Stimulated activated CD4-positive, alpha-beta T cell treated with anti-CD3 and anti-CD28 coated beads, Interleukin-4, amount 100 ng/mL, for 1 hour (primary cell): ENCODE data around the gene GDNF.
"Not testable (repeated sequence)": the region's sequence is repeated elsewhere in the genome, so short reads cannot be mapped to it uniquely, and the experiment has no call there.

Source experiments
- DNase-seq: peaks from one replicate; pipeline ENCODE4 v3.0.0-alpha.2; 2020

The GDNF gene, protein sequence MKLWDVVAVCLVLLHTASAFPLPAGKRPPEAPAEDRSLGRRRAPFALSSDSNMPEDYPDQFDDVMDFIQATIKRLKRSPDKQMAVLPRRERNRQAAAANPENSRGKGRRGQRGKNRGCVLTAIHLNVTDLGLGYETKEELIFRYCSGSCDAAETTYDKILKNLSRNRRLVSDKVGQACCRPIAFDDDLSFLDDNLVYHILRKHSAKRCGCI

DNA sequence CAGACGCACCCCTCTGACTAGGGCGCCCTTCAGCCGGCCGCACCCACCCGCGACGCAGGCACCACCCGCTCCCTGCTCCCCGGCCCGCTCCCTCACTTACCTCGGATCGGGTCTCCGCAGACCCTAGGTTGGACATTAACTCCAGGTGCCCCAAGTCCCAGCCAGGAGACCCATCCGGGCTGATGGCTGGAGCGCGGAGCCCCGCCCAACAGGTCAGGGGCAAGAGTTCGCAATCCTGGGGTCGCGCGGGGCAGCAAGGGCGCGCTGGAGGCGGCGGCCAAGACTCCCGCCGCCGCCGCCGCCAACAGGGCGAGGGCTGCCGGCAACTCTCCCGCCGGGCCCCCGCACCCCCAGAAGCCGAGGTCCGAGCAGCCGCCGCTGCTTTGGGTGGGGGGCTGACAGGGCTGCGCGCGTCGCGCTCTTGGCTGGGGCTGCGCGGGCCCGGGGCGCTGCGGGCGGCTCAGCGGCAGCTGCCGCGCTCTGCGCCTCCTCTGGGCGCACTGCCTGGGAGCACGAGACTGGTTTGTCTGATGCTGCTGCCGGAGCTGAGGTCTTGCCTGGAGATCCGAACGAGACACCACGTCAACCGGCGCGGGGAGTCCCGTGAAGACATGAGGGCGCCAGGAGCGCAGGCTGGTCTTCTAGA lies at the start of gene GDNF:
Gene GDNF, minus strand, starts transcription at position 635 of the 646 bp plus-strand sequence. CDS start 5,245 bp downstream, outside the sequence.
- DNase-seq = no peak

- DNase-seq = no peak
Measured at GRCh38 chr5:37888476-37888875, 48.6 kb upstream of the GDNF start.

- no peak for DNase-seq
Measured at GRCh38 chr5:37886242-37886905, 46.5 kb upstream of the GDNF start.

DNA sequence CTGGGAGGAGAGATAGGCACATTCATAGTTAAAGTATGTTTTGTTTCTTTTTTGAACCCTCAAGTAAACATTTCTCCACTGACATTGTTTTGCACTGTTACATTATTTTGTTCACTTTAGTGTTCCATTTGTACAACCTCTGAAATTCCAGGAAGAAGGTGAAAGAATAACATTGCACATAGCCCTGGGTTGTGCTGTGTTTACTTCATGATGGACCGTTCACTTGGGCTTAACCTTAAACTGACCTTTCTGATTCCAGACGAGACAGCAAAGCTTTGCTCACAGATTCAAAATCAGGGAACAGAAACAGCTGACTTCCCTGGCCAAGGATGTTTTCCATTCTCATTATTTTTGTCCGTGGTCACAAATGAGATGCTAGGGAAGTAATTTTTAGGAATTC lies 42.8 kb upstream of the GDNF start:
- no peak for DNase-seq

DNA sequence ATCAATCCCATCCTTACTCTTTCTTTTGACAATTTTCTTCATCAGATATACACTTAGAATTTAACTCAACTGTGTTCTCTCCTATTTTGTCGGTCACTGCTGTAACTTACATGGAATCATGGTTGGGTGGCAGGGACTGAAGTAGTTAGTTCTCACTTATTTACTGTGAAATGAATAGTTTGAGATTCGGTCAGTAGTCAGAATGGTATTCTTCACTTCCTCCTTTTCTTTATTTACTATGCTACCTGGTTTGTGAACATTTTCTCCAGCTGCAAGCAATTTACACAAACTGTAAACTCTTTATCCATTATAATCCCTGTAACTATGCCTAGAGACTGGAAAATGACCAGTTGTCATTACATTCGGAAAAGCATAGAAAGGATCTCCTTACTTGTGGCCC lies 41.5 kb upstream of the GDNF start:
- DNase-seq = no peak

- no peak for DNase-seq
Measured at GRCh38 chr5:37876943-37877342, 37.1 kb upstream of the GDNF start.

- no peak for DNase-seq
Measured at GRCh38 chr5:37876245-37876644, 36.4 kb upstream of the GDNF start.

DNA sequence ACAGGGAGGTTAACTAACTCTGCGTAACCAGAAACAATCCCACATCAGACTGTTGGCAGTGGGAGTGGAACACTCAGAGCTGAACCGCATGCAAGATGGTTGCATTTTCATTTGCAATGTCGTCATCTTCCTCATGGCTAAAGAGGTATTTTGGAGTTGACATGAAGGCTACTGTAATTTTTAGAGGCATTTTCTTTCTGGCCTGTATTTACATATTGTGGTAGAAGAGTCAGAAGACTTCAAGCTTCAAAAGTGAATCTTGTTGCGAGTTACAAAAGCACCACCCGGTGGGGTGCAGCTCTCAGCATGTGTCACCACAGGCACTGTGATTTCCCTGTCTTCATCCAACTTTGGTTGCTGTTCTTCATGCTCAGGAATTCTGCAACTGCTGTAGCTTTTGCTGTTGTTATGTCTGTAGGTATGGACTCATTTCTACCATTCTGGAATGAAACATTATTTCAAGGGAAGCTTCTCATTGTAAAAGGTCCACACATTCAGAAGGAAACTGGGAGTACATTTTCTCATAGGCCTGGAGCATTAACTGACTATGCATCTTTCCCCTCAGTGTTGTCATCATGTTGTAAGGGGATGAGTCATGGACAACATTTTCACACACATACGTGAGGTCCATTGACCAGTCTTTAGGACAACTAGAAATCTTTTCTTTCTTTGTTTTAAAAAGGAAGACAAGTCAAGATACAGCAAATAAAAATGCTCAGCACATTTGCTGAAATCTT lies 35.4 kb upstream of the GDNF start:
- no peak for DNase-seq

- no peak for DNase-seq
Measured at GRCh38 chr5:37873988-37874387, 34.1 kb upstream of the GDNF start.

DNA sequence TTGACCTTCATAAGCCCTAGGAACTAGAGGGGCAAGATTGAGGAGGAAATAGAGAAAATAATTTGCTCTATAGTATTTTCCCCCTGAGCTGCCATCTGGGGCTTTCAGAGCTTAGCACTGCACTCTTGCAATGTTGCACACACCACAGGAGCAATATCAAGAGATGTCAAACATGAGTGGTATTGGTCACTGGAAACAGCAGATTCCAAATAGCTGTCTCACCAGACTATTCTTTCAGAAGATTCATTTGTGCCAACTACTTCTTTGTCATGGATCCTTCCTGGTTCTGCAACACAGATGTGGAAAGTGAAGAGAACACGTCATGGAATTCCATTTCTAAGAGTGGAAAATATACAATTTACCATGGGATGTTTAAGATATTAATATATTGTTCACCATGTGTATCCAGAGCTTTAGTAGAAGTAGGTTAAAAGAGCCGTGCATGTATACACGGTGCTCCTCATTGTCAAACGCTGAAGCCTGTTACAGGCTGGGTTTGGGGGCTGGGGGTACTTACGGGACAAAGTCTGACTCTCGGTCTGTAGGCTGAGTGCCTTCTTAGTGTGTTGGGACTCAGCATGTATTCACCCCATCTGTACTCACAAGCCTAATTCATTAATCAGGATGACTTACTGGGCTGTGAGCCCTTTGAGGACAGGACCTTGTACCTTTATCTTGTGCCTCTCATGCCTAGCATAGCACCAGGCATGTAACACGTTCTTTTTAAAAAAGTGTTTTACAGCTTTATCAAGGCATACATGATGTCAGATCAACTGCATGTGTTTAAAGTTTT lies 31.4 kb upstream of the GDNF start:
- no peak for DNase-seq

DNA sequence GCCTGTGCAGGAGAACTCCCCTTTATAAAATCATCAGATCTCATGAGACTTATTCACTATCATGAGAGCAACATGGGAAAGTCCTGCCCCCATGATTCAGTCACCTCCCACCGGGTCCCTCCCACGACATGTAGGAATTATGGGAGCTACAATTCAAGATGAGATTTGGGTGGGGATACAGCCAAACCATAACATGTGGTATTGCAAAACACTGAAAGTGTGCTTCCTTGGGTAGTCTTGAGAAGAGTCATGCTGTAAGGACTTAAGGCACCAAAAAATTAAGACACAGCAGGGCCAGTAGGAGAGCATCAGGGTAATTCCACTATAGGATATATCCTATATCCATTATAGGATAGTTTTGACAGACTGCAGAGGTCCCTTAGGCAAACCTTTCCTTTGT lies 29.4 kb upstream of the GDNF start:
- DNase-seq = no peak

- DNase-seq = no peak
Measured at GRCh38 chr5:37867654-37868053, 27.8 kb upstream of the GDNF start.

GRCh38 chr5:37862907-37863306 lies 23.1 kb upstream of the GDNF start:
- not testable (repeated sequence) for DNase-seq

- no peak for DNase-seq
Measured at GRCh38 chr5:37860206-37860605, 20.4 kb upstream of the GDNF start.

- DNase-seq = no peak
Measured at GRCh38 chr5:37859805-37860204, 20.0 kb upstream of the GDNF start.

- DNase-seq = no peak
Measured at GRCh38 chr5:37858250-37858649, 18.4 kb upstream of the GDNF start.

- no peak for DNase-seq
Measured at GRCh38 chr5:37857696-37858095, 17.9 kb upstream of the GDNF start.

DNA sequence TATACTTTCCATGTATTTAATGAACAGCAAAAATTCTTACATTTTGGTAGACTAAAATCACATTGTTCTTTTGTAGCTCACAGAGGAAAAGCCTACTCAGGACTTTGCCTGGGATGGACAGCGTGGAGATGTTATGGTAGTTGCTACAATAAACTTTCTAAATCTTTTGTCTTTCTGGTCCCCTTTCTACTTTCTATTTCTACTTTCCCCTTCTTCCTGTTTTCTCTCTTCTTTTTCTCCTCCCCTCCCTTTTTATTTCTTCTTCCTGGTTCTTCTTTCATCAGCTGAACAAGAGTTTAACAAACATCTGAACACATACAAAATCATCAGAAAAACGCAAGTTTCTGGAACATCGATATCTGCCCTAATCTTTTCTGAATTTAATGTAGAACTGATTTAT lies 15.6 kb upstream of the GDNF start:
- DNase-seq = no peak

- DNase-seq = no peak
Measured at GRCh38 chr5:37851305-37851704, 11.5 kb upstream of the GDNF start.

GRCh38 chr5:37850226-37850865 lies 10.5 kb upstream of the GDNF start:
- no peak for DNase-seq

- no peak for DNase-seq
Measured at GRCh38 chr5:37849641-37850040, 9.8 kb upstream of the GDNF start.

GRCh38 chr5:37847978-37848425 lies 8.2 kb upstream of the GDNF start:
- no peak for DNase-seq
